Endothelial cell of umbilical vein (primary cell): ENCODE results near the gene STIM1. TPM values are rescaled to one million over a fixed set of nuclear protein-coding genes. Genes with fewer than 3 reads are reported as not detected.

Experiments
- BruUV-seq: library from RNA; stranded (reverse); fragments of 400-500 nt; replicated peaks from 2 replicates; lab custom pipeline; 2021; lab: Mats Ljungman, UMichigan
- CTCF ChIA-PET: fragments of 300-600, 350-600 bp; sonication (Branson Sonifier 250); formaldehyde crosslinking; loops from one replicate; lab custom pipeline; 2021; ENCODE audit warnings: antibody characterized with exemption, inconsistent platforms; lab: Charles Lee
- POLR2A ChIA-PET: fragments of 300-600, 350-600 bp; sonication (Branson Sonifier 250); formaldehyde crosslinking; loops from one replicate; lab custom pipeline; 2021; ENCODE audit warnings: antibody characterized with exemption, inconsistent platforms; lab: Charles Lee
- DNase-seq: peaks from one replicate; pipeline ENCODE4 v3.0.0-alpha.2; 2011; ENCODE audit warnings: low read depth, low spot score
- FAIRE-seq: peaks from 2 replicates; lab custom pipeline; 2011; peaks lifted over from hg19 to GRCh38; lab: Jason Lieb, UNC
- H2AFZ ChIP-seq: 2 replicates; pipeline ENCODE4 v1.6.0; 2012; ENCODE audit warnings: low read depth, low read length, control low read depth, inconsistent platforms
- H3K27ac ChIP-seq: 2 replicates; pipeline ENCODE4 v1.5.1; 2011; ENCODE audit warnings: low read depth, mild to moderate bottlenecking, control low read depth, low read length, moderate library complexity; ENCODE audit not compliant: insufficient read depth
- H3K27me3 ChIP-seq, 2 experiments: 2 replicates each; pipeline versions ENCODE4 v1.6.0 to v1.6.1; 2011; ENCODE audit warnings: low read length in 2 of 2, mixed read lengths in 1 of 2; ENCODE audit not compliant: control insufficient read depth in 2 of 2, insufficient read depth in 2 of 2
- H3K36me3 ChIP-seq, 2 experiments: 2 replicates in 1 of 2; 3 replicates in 1 of 2; pipeline ENCODE4 v1.5.1; 2011; ENCODE audit warnings: low read length in 2 of 2, mild to moderate bottlenecking in 1 of 2, moderate library complexity in 1 of 2; ENCODE audit not compliant: control insufficient read depth in 2 of 2, insufficient read depth in 2 of 2; ENCODE audit errors: extremely low read depth in 1 of 2
- H3K4me1 ChIP-seq: 3 replicates; pipeline ENCODE4 v1.5.1; 2011; ENCODE audit warnings: mild to moderate bottlenecking, low read length; ENCODE audit not compliant: control insufficient read depth, insufficient read depth; ENCODE audit errors: extremely low read depth
- H3K4me2 ChIP-seq: 2 replicates; pipeline ENCODE4 v1.6.1; 2011; ENCODE audit warnings: low read length, control low read depth, mixed read lengths; ENCODE audit not compliant: insufficient read depth
- H3K4me3 ChIP-seq, 3 experiments: fragments of 200-600 bp in 1 of 3; sonication (generic), shearing (Covaris generic) in 1 of 3; replicated peaks in 1 of 3; 2 replicates each; pipeline ENCODE4 v1.5.1; 2011 to 2016; ENCODE audit warnings: control low read depth in 3 of 3, low read length in 3 of 3, mild to moderate bottlenecking in 2 of 3, inconsistent platforms in 1 of 3, low read depth in 1 of 3, moderate library complexity in 1 of 3; ENCODE audit not compliant: insufficient read depth in 1 of 3
- H3K79me2 ChIP-seq: 2 replicates; pipeline ENCODE4 v1.6.0; 2012; ENCODE audit warnings: low read length, inconsistent platforms; ENCODE audit not compliant: control insufficient read depth, insufficient read depth
- H3K9ac ChIP-seq: replicated peaks from 2 replicates; pipeline ENCODE3; 2011; ENCODE audit warnings: low read length, control low read depth; ENCODE audit not compliant: insufficient read depth; ENCODE audit errors: extremely low read depth
- H3K9me1 ChIP-seq: replicated peaks from 3 replicates; pipeline ENCODE4 v1.6.0; 2011; ENCODE audit warnings: mild to moderate bottlenecking, low read length; ENCODE audit not compliant: control insufficient read depth, insufficient read depth; ENCODE audit errors: extremely low read depth
- H3K9me3 ChIP-seq: replicated peaks from 2 replicates; pipeline ENCODE4 v1.5.1; 2012; ENCODE audit warnings: low read length, inconsistent platforms; ENCODE audit not compliant: control insufficient read depth, insufficient read depth
- H4K20me1 ChIP-seq: replicated peaks from 2 replicates; pipeline ENCODE3; 2011; ENCODE audit warnings: mild to moderate bottlenecking, low read length; ENCODE audit not compliant: control insufficient read depth, insufficient read depth; ENCODE audit errors: extremely low read depth
- EZH2 ChIP-seq: IDR thresholded peaks from 2 replicates; pipeline ENCODE4 v1.6.1; 2012; ENCODE audit warnings: borderline replicate concordance, low read depth, mild to moderate bottlenecking, moderate library complexity, low read length, inconsistent platforms; ENCODE audit not compliant: severe bottlenecking
- FOS ChIP-seq: IDR thresholded peaks from 2 replicates; pipeline ENCODE4 v1.6.1; 2011; ENCODE audit warnings: mild to moderate bottlenecking, low read length, moderate library complexity, borderline replicate concordance; ENCODE audit not compliant: insufficient read depth
- GATA2 ChIP-seq: IDR thresholded peaks from 2 replicates; pipeline ENCODE4 v1.7.0; 2011; ENCODE audit warnings: low read depth, mild to moderate bottlenecking, moderate library complexity, mixed read lengths, low read length; ENCODE audit not compliant: insufficient read length, insufficient read depth
- JUN ChIP-seq: IDR thresholded peaks from 2 replicates; pipeline ENCODE4 v1.6.1; 2011; ENCODE audit warnings: borderline replicate concordance, low read depth; ENCODE audit not compliant: insufficient read length, insufficient read depth
- MAX ChIP-seq: IDR thresholded peaks from 2 replicates; pipeline ENCODE4 v1.6.1; 2011; ENCODE audit not compliant: insufficient read depth, insufficient read length
- MYC ChIP-seq: IDR thresholded peaks from one replicate; pipeline ENCODE4 v1.6.1; 2011; ENCODE audit warnings: mild to moderate bottlenecking, low read depth, low read length
- POLR2A ChIP-seq: IDR thresholded peaks from 2 replicates; pipeline ENCODE4 v1.6.1; 2012; ENCODE audit warnings: low read depth, mild to moderate bottlenecking, control low read depth, low read length
- POLR2AphosphoS5 ChIP-seq: IDR thresholded peaks from 2 replicates; pipeline ENCODE4 v1.6.1; 2012; ENCODE audit warnings: low read depth, mild to moderate bottlenecking, control low read depth, low read length, moderate library complexity; ENCODE audit not compliant: insufficient read depth
- dilution Hi-C: fragments of 300-500 bp; cut with MboI; formaldehyde crosslinking; loops from one replicate; pipeline ENCODE4 v1.15.0; 2019; ENCODE audit warnings: low sequenced_read_pairs; ENCODE audit not compliant: extremely low pct_ligation_motif_present
- intact Hi-C: fragments of 100-400 bp; cut with micrococcal nuclease; formaldehyde crosslinking; loops from one replicate; pipeline ENCODE4 v1.10.0; 2022
- polyA plus RNA-seq, 4 experiments: library from polyadenylated mRNA; depleted of rRNA in 3 of 4; stranded (reverse) in 3 of 4; unstranded in 1 of 4; fragments of >200 nt; gene quantifications; 2 replicates each; pipeline versions ENCODE4 v1.2.1 to v1.2.3, GENCODE V29; 2011 to 2012; ENCODE audit warnings: missing spikeins in 1 of 4
- total RNA-seq: library from RNA; stranded (reverse); gene quantifications from 2 replicates; pipeline ENCODE4 v1.2.3, GENCODE V29; 2021
- TF ChIP-seq, protein P1 (sequence below), 2 donors: IDR thresholded peaks; 1 replicate in 1 of 2; 2 replicates in 1 of 2; pipeline ENCODE4 v1.5.1; 2011; ENCODE audit warnings: low read length in 2 of 2, mild to moderate bottlenecking in 2 of 2, moderate library complexity in 2 of 2, control low read depth in 1 of 2, inconsistent platforms in 1 of 2, low read depth in 1 of 2; ENCODE audit not compliant: insufficient read depth in 1 of 2; ENCODE audit errors: extremely low read depth in 1 of 2

The STIM1 gene
- total and polyA plus RNA-seq, 2 donors (not counting 3 experiments of a cell fraction or from before 2014, with no cell fraction given) = 32.7 to 33.4 TPM

DNA sequence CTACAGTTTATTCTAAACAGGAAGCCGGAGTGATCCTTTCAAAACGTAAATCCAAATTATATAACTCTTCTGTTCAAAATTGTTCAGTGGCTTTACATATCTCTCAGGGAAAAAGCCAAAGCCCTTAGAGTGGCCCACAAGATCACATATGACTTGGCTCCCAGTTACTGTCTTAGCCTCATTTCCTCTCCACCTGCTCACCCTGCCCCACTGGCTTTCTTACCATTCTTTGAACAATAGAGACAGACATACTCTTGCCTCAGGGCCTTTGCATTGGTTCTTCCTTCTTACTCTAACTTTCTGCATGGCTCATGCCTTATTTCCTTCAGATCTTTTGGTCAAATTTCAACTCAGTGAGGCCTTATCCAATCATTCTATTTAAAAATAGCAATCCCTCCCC is 52.1 kb downstream of the STIM1 start:
- Histone ChIP-seq H3K36me3 (no peaks in the 10 kb centered on the region), H3K9ac (no peak overlapping the region), H3K4me3 (no peak overlapping the region), H3K9me1 (no peaks in the 10 kb centered on the region), H3K79me2 (no peaks in the 10 kb centered on the region), H4K20me1 (no peaks in the 10 kb centered on the region), H3K27me3 (no peaks in the 10 kb centered on the region), H3K4me1 (peaks cover 4% of the 10 kb centered on the region), H3K4me2 (no peak overlapping the region), H2AFZ (no peak overlapping the region), H3K27ac (no peak overlapping the region), H3K9me3 (no peaks in the 10 kb centered on the region)
- BruUV-seq = no TSS peak
- DNase-seq = no peak
- CTCF ChIA-PET = no interaction called here
- intact Hi-C loops (no loop called here), dilution Hi-C loops (no loop called here)
- POLR2A ChIA-PET = no interaction called here
- peak; percentile 73 for FAIRE-seq
- no peak for TF ChIP-seq JUN
- TF ChIP-seq POLR2A = no peak

DNA sequence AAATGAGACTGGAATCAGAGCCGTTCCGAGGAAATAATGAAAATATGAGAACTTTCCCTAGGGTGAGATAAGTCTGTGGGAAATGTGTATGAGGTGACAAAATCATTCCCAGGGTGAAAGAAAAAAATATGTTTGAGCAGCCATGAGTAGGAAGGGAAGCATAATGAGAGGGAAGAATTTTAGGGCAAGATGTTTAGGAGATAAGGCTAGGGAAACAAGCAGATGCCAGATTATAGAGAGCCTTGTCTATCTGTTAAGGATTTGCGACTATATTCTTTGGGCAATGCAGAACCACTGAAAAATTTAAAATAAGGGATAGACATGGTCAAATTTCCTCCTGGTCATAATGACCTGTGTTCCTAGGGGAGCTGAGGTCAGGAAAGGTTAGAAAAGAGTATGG is 54.4 kb downstream of the STIM1 start:
- FAIRE-seq (no peak), DNase-seq (no peak)
- Histone ChIP-seq H3K79me2 (no peaks in the 10 kb centered on the region), H3K36me3 (no peaks in the 10 kb centered on the region), H3K4me2 (no peak overlapping the region), H3K27me3 (no peaks in the 10 kb centered on the region), H3K9me1 (no peaks in the 10 kb centered on the region), H4K20me1 (no peaks in the 10 kb centered on the region), H3K27ac (no peak overlapping the region), H3K9me3 (no peaks in the 10 kb centered on the region), H3K4me1 (no peaks in the 10 kb centered on the region), H2AFZ (no peak overlapping the region), H3K9ac (no peak overlapping the region), H3K4me3 (no peak overlapping the region)
- BruUV-seq = no TSS peak
- CTCF ChIA-PET = no interaction called here
- TF ChIP-seq MYC (no peak), MAX (no peak), FOS (no peak), GATA2 (no peak), JUN (no peak), POLR2AphosphoS5 (no peak), POLR2A (no peak), EZH2 (no peak)
- TF ChIP-seq, protein P1, sequence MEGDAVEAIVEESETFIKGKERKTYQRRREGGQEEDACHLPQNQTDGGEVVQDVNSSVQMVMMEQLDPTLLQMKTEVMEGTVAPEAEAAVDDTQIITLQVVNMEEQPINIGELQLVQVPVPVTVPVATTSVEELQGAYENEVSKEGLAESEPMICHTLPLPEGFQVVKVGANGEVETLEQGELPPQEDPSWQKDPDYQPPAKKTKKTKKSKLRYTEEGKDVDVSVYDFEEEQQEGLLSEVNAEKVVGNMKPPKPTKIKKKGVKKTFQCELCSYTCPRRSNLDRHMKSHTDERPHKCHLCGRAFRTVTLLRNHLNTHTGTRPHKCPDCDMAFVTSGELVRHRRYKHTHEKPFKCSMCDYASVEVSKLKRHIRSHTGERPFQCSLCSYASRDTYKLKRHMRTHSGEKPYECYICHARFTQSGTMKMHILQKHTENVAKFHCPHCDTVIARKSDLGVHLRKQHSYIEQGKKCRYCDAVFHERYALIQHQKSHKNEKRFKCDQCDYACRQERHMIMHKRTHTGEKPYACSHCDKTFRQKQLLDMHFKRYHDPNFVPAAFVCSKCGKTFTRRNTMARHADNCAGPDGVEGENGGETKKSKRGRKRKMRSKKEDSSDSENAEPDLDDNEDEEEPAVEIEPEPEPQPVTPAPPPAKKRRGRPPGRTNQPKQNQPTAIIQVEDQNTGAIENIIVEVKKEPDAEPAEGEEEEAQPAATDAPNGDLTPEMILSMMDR (IDR thresholded peaks at IDR 0.05; ENCODE audit: extremely low read depth in 1 of 2, insufficient read depth in 1 of 2, low read depth in 1 of 2, low read length in 2 of 2) = no peak
- POLR2A ChIA-PET = no interaction called here
- intact Hi-C loops (no loop called here), dilution Hi-C loops (no loop called here)
